ENCODE data around the gene SNTG2. TPM values are rescaled to one million over a fixed set of nuclear protein-coding genes. Genes with fewer than 3 reads are reported as not detected.

The SNTG2 gene
- total and polyA plus RNA-seq, 10 of the 15 experiments (the other 5 are each of a cell fraction or from before 2014, with no cell fraction given): not detected

DNA sequence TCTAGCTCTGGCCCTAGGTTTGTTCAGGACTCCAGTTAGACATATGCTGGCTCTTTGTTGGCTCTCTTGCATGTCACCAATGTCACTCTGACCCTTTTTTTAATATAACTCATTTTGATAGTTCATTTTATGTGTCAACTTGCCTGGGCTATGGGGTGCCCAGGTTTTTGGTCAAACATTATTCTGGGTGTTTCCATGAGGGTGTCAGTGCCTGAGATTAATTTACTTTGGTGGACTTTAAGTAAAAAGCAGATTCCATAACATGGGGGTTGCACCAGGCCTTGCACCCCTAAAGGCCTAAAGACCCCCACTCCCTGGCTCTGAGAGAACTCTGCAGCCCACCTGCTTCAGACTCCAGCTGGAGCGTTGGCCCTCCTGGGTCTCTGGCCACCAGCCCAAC is 48.1 kb upstream of the SNTG2 start:
- POLR2A ChIA-PET: no interaction called here
- CTCF ChIA-PET: no interaction called here
- no peak for ATAC-seq

More for the DNA sequence above, 48.1 kb upstream of the SNTG2 start:
- Histone ChIP-seq H3K79me2 (ENCODE audit: control insufficient read depth, insufficient read depth, low read length) (no peaks in the 10 kb centered on the region), H3K9ac (ENCODE audit: control insufficient read depth, insufficient read depth, low read length) (no peak overlapping the region), H3K9me3 (replicated peaks; ENCODE audit: control insufficient read depth, insufficient read depth, low read length) (no peaks in the 10 kb centered on the region; the same call in 1 of the 3 replicates), H3K36me3 (ENCODE audit: control insufficient read depth in 2 of 2, insufficient read depth in 2 of 2, low read length in 1 of 2) (no peaks in the 10 kb centered on the region), H3K4me3 (no peak overlapping the region), H2AFZ (ENCODE audit: control insufficient read depth, low read depth, low read length) (no peak overlapping the region), H3K4me1 (ENCODE audit: control insufficient read depth, insufficient read depth, low read length) (no peaks in the 10 kb centered on the region), H3K27ac (ENCODE audit: control insufficient read depth, insufficient read depth) (no peak overlapping the region), H3K4me2 (ENCODE audit: control insufficient read depth, insufficient read depth) (no peak overlapping the region), H4K20me1 (ENCODE audit: control insufficient read depth, insufficient read depth) (no peaks in the 10 kb centered on the region), H3K27me3 (replicated peaks in 1 of 2; ENCODE audit: control insufficient read depth in 2 of 2, insufficient read depth in 2 of 2, low read length in 1 of 2) (no peaks in the 10 kb centered on the region)
- 0% methylated on average over 1 of the region's 1 CpG for WGBS (ENCODE audit: insufficient coverage, insufficient replicate concordance, low lambda C conversion rate, missing lambda C conversion rate)
- in situ Hi-C loops (cut with MboI) (no loop called here), intact Hi-C loops (cut with micrococcal nuclease; ENCODE audit: unreplicated experiment) (no loop called here)
- TF ChIP-seq NR2F1 (conservative IDR thresholded peaks at IDR 0.05) (no peak), EP300 (IDR thresholded peaks at IDR 0.05; ENCODE audit: borderline replicate concordance in 1 of 2, control insufficient read depth in 1 of 2, low read depth in 2 of 2, low read length in 2 of 2) (no peak), FOXM1 (IDR thresholded peaks at IDR 0.05; ENCODE audit: low read depth, low read length) (no peak), NRF1 (conservative IDR thresholded peaks at IDR 0.05; ENCODE audit: low read depth, low read length) (no peak), CHD4 (IDR thresholded peaks at IDR 0.05) (no peak)
- TF ChIP-seq, protein P1, sequence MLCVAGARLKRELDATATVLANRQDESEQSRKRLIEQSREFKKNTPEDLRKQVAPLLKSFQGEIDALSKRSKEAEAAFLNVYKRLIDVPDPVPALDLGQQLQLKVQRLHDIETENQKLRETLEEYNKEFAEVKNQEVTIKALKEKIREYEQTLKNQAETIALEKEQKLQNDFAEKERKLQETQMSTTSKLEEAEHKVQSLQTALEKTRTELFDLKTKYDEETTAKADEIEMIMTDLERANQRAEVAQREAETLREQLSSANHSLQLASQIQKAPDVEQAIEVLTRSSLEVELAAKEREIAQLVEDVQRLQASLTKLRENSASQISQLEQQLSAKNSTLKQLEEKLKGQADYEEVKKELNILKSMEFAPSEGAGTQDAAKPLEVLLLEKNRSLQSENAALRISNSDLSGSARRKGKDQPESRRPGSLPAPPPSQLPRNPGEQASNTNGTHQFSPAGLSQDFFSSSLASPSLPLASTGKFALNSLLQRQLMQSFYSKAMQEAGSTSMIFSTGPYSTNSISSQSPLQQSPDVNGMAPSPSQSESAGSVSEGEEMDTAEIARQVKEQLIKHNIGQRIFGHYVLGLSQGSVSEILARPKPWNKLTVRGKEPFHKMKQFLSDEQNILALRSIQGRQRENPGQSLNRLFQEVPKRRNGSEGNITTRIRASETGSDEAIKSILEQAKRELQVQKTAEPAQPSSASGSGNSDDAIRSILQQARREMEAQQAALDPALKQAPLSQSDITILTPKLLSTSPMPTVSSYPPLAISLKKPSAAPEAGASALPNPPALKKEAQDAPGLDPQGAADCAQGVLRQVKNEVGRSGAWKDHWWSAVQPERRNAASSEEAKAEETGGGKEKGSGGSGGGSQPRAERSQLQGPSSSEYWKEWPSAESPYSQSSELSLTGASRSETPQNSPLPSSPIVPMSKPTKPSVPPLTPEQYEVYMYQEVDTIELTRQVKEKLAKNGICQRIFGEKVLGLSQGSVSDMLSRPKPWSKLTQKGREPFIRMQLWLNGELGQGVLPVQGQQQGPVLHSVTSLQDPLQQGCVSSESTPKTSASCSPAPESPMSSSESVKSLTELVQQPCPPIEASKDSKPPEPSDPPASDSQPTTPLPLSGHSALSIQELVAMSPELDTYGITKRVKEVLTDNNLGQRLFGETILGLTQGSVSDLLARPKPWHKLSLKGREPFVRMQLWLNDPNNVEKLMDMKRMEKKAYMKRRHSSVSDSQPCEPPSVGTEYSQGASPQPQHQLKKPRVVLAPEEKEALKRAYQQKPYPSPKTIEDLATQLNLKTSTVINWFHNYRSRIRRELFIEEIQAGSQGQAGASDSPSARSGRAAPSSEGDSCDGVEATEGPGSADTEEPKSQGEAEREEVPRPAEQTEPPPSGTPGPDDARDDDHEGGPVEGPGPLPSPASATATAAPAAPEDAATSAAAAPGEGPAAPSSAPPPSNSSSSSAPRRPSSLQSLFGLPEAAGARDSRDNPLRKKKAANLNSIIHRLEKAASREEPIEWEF (IDR thresholded peaks at IDR 0.05; ENCODE audit: insufficient replicate concordance, low read depth, low read length): no peak
- TF ChIP-seq, protein P2, sequence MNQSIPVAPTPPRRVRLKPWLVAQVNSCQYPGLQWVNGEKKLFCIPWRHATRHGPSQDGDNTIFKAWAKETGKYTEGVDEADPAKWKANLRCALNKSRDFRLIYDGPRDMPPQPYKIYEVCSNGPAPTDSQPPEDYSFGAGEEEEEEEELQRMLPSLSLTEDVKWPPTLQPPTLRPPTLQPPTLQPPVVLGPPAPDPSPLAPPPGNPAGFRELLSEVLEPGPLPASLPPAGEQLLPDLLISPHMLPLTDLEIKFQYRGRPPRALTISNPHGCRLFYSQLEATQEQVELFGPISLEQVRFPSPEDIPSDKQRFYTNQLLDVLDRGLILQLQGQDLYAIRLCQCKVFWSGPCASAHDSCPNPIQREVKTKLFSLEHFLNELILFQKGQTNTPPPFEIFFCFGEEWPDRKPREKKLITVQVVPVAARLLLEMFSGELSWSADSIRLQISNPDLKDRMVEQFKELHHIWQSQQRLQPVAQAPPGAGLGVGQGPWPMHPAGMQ (IDR thresholded peaks at IDR 0.05; ENCODE audit: borderline replicate concordance): no peak
- ChIA-PET RAD21 (ENCODE audit: unreplicated experiment) (no interaction called here), SMC1A (ENCODE audit: uncharacterized antibody, unreplicated experiment) (no interaction called here)
- DNase-seq (ENCODE audit: low read depth, low spot score) (no peak), FAIRE-seq (no peak)
- BruUV-seq (replicated peaks): no TSS peak
